Measurements from ENCODE around the gene HDAC7. TPM values are rescaled to one million over a fixed set of nuclear protein-coding genes. Genes with fewer than 3 reads are reported as not detected.

Gene HDAC7
- total RNA-seq, 1 donor from 2014 or later: 7.1 TPM

DNA sequence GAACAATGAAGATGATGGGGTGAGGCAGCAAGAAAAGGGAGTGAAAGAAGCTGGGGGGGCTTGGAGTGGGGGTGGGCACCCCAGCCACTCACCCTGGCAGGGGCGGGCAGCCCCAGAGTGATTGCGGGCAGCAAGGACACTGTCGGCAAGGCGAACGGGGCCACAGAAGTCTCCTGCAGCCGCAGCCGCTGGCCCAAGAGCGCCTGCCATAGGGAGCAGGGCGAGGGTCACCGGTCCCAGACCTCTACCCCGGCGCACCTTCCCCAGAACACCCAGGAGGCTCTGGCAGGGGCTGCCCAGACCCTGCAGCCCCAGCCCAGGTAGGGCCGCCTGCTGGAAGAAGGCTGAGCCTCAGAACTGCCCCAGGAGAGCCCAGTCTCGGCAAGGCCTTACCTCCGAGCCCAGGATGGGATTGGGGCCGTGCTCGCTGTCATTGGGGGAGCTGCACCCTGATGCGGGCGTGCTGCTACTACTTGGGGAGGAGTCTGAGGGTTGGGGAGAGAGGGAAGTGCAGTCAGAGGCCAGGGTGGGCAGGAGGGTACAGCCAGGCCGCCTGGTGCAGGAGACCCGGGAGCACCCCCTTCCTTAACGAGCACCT, 23.8 kb downstream of the HDAC7 start:
- no peak for FAIRE-seq

DNA sequence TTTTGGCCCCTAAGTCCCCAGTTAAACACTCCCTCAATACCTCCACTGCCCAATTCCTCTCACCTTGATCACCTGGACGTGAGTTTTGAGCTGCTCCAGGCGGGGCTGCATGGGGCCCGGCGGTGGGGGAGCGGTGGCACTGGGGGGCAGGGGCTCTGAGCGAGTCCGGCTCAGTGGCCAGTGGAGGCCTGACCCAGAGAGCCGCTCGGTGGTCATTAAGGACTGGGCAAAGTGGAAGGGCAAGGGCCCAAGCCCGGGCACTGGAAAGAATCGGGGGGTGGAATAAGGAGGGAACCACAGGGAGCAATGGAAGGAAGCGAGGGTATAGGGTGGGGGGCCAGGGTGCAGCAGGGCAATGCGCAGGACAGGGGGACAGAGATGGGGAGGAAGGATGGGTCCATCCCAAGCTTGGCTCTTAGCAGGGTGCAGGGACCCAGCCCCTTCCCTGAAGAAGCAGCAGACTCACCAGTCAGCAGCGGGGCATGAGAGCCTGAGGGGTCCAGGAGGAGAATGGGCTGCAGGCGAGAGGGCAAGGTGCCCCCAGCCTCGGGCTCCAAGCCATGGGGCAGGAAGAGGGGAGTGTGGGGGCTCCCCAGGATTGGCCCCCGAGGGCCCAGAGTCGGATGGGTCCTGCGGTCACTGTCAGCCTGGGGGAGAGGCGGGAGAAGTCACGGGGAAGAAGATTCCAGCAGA, 24.4 kb downstream of the HDAC7 start:
- TF ChIP-seq, protein P1, sequence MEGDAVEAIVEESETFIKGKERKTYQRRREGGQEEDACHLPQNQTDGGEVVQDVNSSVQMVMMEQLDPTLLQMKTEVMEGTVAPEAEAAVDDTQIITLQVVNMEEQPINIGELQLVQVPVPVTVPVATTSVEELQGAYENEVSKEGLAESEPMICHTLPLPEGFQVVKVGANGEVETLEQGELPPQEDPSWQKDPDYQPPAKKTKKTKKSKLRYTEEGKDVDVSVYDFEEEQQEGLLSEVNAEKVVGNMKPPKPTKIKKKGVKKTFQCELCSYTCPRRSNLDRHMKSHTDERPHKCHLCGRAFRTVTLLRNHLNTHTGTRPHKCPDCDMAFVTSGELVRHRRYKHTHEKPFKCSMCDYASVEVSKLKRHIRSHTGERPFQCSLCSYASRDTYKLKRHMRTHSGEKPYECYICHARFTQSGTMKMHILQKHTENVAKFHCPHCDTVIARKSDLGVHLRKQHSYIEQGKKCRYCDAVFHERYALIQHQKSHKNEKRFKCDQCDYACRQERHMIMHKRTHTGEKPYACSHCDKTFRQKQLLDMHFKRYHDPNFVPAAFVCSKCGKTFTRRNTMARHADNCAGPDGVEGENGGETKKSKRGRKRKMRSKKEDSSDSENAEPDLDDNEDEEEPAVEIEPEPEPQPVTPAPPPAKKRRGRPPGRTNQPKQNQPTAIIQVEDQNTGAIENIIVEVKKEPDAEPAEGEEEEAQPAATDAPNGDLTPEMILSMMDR (IDR thresholded peaks at IDR 0.05; ENCODE audit: insufficient read depth, low read length, severe bottlenecking): no peak
- Histone ChIP-seq H3K27me3 (ENCODE audit: control insufficient read depth, insufficient read depth, low read length) (no peaks in the 10 kb centered on the region), H3K4me3 (ENCODE audit: low read depth, low read length) (no peak overlapping the region), H3K36me3 (ENCODE audit: control insufficient read depth, insufficient read depth, low read length) (peaks cover 43% of the 10 kb centered on the region)
- no peak for DNase-seq (ENCODE audit: low read depth)
- FAIRE-seq: no peak

More for the DNA sequence above, 23.8 kb downstream of the HDAC7 start:
- H3K27me3 ChIP-seq (ENCODE audit: control insufficient read depth, insufficient read depth, low read length): no peaks in the 10 kb centered on the region
- DNase-seq (ENCODE audit: low read depth): no peak
- peaks cover 36% of the 10 kb centered on the region for H3K36me3 ChIP-seq (ENCODE audit: control insufficient read depth, insufficient read depth, low read length)
- TF ChIP-seq, protein P1 (IDR thresholded peaks at IDR 0.05; ENCODE audit: insufficient read depth, low read length, severe bottlenecking): no peak
- H3K4me3 ChIP-seq (ENCODE audit: low read depth, low read length): no peak overlapping the region

DNA sequence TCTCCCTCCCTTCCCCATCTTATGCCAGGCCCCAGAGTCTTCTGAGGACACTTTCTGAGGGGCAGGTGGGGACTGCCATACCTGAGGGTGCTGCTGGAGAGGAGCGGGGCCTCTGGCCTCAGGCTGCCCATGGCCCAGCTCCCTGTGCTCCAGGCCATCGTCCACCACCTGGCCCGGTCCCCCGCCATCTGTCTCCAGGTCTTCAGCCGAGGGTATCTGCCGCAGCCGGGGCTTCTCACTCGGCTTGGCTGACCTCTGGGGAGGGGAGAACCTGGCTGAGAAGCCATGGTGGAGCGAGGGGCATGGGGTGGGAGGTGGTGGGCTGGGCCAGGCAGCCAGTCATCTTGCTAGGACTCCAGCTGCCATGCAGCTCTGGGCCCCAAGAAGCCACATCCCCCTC, 25.0 kb downstream of the HDAC7 start:
- Histone ChIP-seq H3K36me3 (ENCODE audit: control insufficient read depth, insufficient read depth, low read length) (peaks cover 47% of the 10 kb centered on the region), H3K27me3 (ENCODE audit: control insufficient read depth, insufficient read depth, low read length) (no peaks in the 10 kb centered on the region), H3K4me3 (ENCODE audit: low read depth, low read length) (no peak overlapping the region)
- FAIRE-seq (no peak), DNase-seq (ENCODE audit: low read depth) (no peak)
- TF ChIP-seq, protein P1 (IDR thresholded peaks at IDR 0.05; ENCODE audit: insufficient read depth, low read length, severe bottlenecking): no peak

DNA sequence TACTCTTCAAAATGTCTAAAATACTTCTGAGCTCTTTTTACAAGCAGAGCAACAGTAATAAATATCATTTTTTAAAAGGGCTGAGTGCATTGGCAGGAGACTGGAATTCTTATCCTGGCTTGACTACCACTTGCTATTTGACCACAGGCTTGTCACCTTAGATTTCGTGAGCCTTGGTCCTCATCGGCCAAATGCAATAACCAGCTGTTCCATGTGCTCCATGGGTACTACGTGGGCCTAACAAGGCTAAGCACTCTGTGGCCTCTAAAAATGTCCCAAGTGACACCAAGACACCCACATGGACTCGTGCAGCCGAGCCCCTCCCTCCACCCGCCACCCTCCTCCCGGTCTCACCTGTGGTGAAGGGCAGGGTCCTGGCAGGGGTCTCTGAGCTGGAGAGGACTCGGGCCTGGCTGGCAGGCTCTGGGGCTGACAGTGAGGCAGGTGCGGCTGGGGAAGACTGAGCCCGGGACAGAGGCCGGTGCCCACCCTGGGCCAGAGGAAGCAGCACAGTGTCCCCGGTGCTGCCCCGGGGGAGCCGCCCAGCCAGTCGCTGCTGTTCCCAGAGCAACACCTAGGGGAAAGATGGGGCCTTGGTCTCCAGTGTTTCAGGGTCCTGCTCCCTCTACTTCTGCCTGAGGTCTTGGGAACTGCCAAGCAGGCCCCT, 26.6 kb downstream of the HDAC7 start:
- Histone ChIP-seq H3K27me3 (ENCODE audit: control insufficient read depth, insufficient read depth, low read length) (no peaks in the 10 kb centered on the region), H3K4me3 (ENCODE audit: low read depth, low read length) (no peak overlapping the region), H3K36me3 (ENCODE audit: control insufficient read depth, insufficient read depth, low read length) (peaks cover 54% of the 10 kb centered on the region)
- DNase-seq (ENCODE audit: low read depth): no peak
- TF ChIP-seq, protein P1 (IDR thresholded peaks at IDR 0.05; ENCODE audit: insufficient read depth, low read length, severe bottlenecking): no peak
- no peak for FAIRE-seq

DNA sequence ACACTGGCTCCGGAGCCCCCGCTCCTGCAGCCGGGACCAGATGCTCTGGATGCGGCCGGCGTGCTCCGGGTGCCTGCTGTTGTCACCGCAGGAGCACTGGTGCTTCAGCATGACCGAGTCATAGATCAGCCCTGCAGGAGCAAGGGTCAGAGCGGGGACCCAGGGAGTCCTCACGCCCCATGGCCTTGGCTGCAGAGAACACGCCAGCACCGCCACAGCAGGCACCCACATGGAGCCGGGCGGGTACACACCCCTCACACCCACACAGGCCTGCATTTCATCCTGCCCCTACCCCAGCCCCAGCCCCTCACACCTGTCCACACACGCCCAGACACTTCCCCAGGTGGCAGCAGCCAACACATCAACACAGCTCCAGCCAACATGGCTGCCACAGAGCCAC, 27.8 kb downstream of the HDAC7 start:
- FAIRE-seq (no peak), DNase-seq (ENCODE audit: low read depth) (no peak)
- TF ChIP-seq, protein P1 (IDR thresholded peaks at IDR 0.05; ENCODE audit: insufficient read depth, low read length, severe bottlenecking): no peak
- Histone ChIP-seq H3K36me3 (ENCODE audit: control insufficient read depth, insufficient read depth, low read length) (peaks cover 59% of the 10 kb centered on the region), H3K27me3 (ENCODE audit: control insufficient read depth, insufficient read depth, low read length) (no peaks in the 10 kb centered on the region), H3K4me3 (ENCODE audit: low read depth, low read length) (no peak overlapping the region)
